Left colon (tissue), 2 donors: ENCODE results near the gene ZNF316. TPM values are rescaled to one million over a fixed set of nuclear protein-coding genes. Genes with fewer than 3 reads are reported as not detected.
"Not testable (repeated sequence)": the region's sequence is repeated elsewhere in the genome, so short reads cannot be mapped to it uniquely, and the experiment has no call there.

Source experiments
- ATAC-seq: fragments of 200-7000 bp; cut with Tn5 transposase; one replicate; pipeline ENCODE4 v1.9.1; 2020; ENCODE audit warnings: mild to moderate bottlenecking, moderate library complexity
- DNase-seq, 2 donors: peaks; one replicate each; pipeline ENCODE4 v3.0.0-alpha.2; 2020
- intact Hi-C, 2 donors: fragments of 100-400 bp; cut with DNase I in 1 of 2; cut with micrococcal nuclease in 1 of 2; formaldehyde crosslinking; loops; one replicate each; pipeline versions ENCODE4 v1.11.2 to v1.14.0; 2022; cut with DNase I, micrococcal nuclease
- total RNA-seq, 2 donors: library from RNA; stranded (reverse); fragmentation: NEBNext Ultra II Directional; extraction: Animal tissue kit (Norgen Biotek cat#: 25700); gene quantifications; one replicate each; pipeline ENCODE4 v1.2.1, GENCODE V29; 2021
- donor health status: DM: no; HTN: no; CAD: no.
- donor health status: DM: yes; HTN: yes; CAD: no.

ZNF316 gene
- total RNA-seq, 2 donors from 2014 or later, result 19.0 to 21.1 TPM

DNA sequence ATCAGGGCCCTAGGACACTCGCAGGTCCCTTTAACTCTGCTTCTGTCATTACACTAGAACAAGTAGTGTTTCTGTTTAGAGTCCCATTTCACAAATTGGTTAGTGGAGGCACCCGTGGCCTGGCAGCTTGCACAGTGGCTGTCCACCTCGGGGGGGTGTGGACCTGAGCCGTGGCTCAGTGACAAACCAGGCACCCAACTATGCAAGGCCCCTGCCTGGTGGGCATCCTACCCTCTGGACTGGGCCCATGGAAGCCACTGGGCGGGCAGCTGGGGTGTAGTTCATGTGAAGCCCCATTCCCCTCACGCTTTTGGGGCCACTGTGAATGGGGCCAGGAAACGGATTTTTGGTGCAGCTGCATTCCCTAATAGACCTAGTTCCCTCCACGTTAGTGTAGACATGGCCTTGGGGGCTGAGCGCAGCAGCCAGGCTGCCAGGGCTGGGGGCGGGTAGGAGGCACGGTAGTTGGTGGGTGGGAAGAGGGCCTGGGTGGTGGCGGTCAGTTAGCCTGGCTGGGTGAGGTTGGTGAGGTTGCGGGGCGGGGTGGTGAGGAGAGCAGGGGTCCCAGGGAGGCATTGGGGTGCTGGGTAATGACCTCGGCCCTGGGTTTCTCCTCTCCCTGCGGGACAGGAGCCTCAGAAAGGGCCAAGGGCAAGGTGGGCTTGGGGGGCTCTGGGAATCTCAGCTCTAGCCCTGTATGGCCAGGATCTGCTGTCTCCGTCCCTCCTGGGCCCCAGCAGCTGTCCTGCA lies 18.7 kb downstream of the ZNF316 start:
- intact Hi-C loops, result no loop called here
- DNase-seq (no peak), ATAC-seq (no peak)

DNA sequence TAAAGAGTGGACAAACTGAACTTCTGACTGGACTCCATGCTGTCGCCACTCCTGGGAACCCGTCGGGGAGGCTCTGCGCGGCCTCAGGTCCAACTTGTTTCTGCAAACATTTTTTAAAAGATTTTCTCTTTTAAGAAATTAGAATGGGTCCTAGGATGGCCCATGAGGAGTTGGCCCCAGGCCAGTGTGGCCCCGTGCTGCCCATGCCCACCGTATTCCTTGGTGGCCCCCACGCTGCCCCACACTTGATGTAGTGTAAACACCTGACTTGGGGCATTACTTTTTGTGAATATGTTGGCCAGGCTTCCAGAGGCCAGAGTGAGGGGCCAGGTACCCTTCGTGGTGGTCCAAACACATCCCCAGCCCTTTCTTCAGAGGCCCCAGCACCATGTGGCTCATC lies 19.3 kb downstream of the ZNF316 start:
- ATAC-seq (no peak), DNase-seq (no peak)
- intact Hi-C loops, result no loop called here

DNA sequence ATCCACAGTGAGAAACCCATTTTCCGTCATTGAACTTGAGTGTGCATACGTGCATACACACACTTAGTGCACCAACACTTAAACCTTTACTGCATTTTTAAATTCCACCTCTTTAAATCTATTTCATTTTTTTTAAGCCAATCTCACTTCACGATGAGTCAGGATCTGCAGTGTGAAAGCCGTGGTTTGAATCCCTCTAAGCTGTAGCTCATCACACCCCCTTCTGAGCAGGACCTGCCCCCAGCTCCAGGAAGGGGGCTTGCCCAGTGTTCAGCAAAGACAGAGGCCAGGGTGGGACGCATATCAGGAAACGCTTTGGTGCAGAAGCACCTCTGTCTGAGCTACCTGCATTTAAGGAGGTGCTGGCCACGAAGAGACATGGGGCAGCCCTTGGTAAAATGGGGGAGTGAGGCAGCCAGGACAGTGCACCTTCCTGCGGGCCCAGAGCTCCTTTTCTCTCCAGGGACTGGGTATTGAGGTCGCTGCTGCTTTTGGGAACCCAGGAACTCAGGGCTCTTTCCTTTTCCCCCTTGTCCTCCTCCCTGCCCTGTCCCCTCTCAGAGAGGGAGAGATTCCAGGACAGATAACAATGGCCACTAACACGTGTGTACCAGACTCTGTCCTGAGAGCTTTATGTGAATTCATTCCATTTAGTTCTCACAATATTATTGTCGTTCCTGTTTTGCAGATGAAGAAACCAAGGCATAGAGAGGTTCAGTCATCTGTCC lies 21.7 kb downstream of the ZNF316 start:
- DNase-seq (no peak), ATAC-seq (peak; percentile 27)
- intact Hi-C loops, result no loop called here

DNA sequence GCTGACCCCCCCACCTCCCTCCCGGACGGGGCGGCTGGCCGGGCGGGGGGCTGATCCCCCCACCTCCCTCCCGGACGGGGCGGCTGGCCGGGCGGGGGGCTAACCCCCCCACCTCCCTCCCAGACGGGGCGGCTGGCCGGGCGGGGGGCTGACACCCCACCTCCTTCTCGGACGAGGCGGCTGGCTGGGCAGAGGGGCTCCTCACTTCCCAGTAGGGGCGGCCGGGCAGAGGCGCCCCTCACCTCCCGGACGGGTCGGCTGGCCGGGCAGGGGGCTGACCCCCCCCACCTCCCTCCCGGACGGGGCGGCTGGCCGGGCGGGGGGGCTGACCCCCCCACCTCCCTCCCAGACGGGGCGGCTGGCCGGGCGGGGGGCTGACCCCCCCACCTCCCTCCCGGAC lies 33.7 kb downstream of the ZNF316 start:
- ATAC-seq, DNase-seq, intact Hi-C loops: not testable (repeated sequence)

DNA sequence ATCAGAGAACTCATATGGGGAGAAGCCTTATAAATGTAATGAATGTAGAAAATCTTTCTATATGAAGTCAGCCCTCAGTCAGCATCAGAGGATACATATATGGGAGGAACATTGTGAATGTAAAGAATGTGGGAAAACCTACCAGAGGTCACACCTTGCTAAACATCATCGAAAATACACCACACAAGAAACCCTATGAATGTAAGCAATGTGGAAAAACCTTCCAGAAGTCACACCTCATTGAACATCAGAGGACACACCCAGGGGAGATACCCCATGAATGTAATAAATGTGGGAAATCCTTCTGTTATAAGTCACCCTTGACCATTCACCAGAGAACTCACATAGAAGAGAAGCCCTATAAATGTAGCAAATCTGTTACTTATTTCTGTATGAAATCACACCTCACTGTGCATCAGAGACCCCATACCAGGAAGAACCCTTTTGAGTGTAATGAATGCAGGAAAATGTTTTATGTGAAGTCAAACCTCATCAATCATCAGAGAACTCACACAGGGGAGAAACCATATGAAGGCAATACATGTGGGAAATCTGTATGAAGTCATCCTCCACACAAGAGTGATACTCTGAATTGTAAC lies 38.8 kb downstream of the ZNF316 start:
- DNase-seq, result no peak
- ATAC-seq, result no peak
- intact Hi-C loops, result no loop called here

DNA sequence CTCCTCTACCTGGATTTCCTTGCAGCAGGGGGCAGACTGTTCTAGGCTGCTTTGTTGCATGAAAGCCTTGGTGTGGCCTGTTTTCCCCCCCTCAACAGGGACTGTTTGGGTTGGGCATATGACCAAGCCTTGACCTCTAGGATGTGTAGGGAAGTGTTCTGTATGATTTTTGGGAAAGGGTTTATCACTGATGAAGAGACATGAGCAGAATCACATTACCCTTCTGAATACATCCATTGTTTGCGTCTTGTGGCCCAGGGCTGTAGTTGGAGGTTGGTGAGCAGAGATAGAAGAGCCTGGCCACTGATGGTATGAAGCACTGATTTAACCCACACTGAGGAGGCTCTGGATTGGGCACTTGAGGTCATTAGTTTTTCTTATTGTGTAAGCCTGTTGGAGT lies 43.0 kb downstream of the ZNF316 start:
- intact Hi-C loops, result no loop called here
- ATAC-seq, result no peak
- no peak for DNase-seq

DNA sequence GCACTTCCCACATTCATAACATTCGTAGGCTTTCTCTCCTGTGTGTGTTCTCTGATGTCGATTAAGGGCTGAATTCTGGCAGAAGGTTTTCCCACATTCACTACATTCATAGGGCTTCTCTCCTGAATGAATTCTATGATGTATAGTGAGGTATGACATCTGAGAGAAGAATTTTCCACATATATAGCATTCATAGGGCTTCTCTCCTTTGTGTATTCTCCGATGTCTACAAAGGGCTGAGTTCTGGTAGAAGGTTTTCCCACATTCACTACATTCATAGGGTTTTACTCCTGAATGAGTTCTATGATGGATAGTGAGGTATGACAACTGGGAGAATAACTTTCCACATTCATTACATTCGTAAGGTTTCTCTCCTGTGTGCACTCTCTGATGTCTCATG lies 54.0 kb downstream of the ZNF316 start:
- intact Hi-C loops, result no loop called here
- ATAC-seq (no peak), DNase-seq (no peak)

DNA sequence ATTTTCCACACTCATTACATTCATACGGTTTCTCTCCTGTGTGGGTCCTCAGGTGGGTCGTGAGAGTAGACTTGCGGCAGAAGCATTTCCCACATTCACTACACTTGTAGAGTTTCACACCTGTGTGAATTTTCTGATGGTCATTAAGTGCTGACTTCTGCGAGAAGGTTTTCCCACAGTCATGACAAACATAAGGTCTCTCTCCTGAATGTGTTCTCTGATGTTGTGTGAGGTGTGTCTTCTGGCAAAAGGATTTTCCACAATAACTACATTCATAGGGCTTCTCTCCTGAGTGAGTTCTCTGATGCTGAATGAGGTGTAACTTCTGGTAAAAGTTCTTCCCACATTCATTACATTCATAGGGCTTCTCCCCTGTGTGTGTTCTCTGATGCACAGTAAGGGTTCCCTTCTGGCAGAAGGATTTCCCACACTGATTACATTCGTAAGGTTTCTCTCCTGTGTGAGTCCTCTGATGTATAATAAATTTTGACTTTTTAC lies 54.5 kb downstream of the ZNF316 start:
- ATAC-seq (no peak), DNase-seq (no peak)
- intact Hi-C loops, result no loop called here

DNA sequence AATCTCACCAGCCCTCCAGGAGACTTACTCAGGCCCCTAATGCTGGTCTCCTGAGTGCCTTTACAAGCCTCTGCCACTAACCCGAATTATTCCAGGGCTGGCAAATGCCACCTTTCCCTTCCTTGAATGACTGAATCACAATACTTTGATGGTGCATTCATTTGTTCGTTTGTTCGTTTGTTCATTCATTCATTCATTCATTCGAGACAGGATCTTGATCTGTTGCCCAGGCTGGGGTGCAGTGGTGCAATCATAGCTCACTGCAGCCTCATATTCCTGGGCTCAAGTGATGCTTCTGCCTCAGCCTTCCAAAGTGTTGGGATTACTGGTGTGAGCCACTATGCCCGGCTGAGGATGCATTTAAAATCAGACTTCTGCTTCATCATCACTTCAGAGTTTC lies 63.7 kb downstream of the ZNF316 start:
- ATAC-seq (no peak), DNase-seq (no peak)
- intact Hi-C loops, result no loop called here

DNA sequence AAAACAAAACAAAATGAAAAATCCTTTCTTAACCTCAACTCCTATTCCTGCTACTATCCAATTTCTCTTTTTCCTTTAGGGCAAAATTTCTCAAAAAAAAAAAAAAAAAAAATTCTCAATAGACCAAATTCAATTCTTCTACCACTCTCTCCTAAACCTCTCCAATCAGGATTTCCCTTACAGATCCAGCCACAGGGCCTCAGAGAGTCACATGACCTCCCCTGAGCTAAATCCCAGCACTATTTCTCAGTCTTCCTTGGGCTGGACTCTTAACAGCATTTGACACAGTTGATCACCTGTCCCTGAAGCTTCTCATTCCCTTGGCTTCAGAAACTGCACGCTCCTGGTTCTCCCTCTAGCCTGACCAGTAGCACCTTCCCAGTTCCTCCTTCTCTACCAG lies 64.7 kb downstream of the ZNF316 start:
- DNase-seq, result no peak
- intact Hi-C loops, result no loop called here
- ATAC-seq, result no peak

Other genes starting within 250 kb of the ZNF316 start
- gene DAGLB, start 189.4 kb upstream of the ZNF316 start, total RNA-seq, result 10 to 100 TPM; 20.1 to 26.8 TPM
- 100 to 1,000 TPM; 199 to 237 TPM for gene KDELR2, start 153.2 kb upstream of the ZNF316 start, total RNA-seq
- under 1 TPM; 0.67 to 0.75 TPM for gene GRID2IP, start 85.9 kb upstream of the ZNF316 start, total RNA-seq
- 10 to 100 TPM; 37.6 to 51.1 TPM for gene ZDHHC4, start 59.9 kb upstream of the ZNF316 start, total RNA-seq
- 10 to 100 TPM; 22.5 to 24.4 TPM for gene INTS15, start 47.3 kb upstream of the ZNF316 start, total RNA-seq
- gene ZNF853, start 21.7 kb upstream of the ZNF316 start, total RNA-seq, result 1 to 10 TPM in 1 of 2 donors, under 1 TPM in 1; 0.79 to 2.9 TPM
- gene ZNF12, start 69.6 kb downstream of the ZNF316 start, total RNA-seq, result 10 to 100 TPM; 19.7 to 21.8 TPM
- under 1 TPM in 1 of 2 donors, not detected in 1; 0.39 TPM for gene RSPH10B2, start 116.8 kb downstream of the ZNF316 start, total RNA-seq
- gene CCZ1B, start 189.0 kb downstream of the ZNF316 start, total RNA-seq, result 10 to 100 TPM; 50.5 to 54.7 TPM